ENCODE measurements around the gene DCX.
"Not testable (repeated sequence)": the region's sequence is repeated elsewhere in the genome, so short reads cannot be mapped to it uniquely, and the experiment has no call there.

The DCX gene

DNA sequence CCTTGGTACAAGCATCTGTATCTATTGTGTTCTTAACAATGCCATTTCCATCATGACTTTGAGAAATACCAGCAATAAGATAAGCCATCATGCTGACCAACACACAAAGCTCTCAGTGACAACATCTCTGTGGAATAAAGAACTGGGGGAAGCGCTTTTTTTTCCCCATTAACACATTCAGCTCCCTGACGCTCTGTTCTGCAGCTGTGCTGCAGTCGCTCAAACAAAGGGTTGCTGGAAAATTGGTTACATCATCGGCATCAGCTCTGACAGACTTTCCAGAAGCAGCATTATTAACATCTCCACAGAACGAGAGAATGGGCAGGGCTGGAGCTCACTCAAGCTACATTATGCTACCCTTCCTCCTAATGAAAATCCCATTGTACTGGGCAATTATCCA is 39.9 kb downstream of the DCX start:
- DNase-seq (ENCODE audit: low read depth), result no peak

DNA sequence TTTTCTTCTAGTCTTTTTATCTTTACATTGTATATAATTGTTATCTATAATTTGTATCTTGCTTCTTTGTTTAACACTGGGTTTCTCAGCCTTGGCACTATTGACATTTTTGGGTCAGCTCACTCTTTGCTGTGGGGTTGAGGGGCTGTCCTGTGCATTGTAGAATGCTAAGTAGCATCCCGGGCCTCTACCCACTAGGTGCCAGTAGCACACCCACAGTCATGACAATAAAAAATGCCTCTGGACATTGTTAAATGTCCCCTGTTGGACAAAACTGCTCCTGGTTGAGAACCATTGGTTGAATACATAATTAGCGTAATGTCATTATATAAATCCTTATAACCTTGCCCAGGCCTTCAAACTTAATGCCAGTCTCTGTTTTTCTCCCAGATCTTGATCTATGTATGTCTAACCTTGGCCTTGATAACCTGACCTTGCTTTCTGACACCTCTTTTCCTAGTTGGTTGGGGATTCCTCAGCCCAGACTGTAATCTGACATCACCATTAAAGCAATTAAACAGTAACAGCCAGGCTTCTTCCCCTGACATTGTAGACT is 46.1 kb downstream of the DCX start:
- no peak for DNase-seq (ENCODE audit: low read depth)

DNA sequence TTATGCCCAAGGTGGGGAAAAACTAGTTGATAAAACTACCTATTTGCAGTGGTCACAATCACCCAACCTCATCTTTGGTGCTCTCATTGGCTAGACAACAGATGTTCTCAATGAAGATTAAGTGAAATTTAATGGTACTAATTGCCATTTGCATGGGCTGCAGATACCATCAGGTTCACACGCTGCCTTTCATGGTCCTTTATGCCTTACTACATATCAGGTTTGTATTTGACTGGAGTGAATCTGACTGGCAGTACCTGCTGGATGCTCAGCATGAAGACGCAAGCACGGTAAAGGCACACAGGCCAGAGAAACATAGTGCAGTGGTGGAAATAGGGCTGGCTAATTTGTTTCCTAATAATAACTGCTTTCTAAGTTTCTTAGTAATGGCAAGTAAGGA is 48.3 kb downstream of the DCX start:
- no peak for DNase-seq (ENCODE audit: low read depth)

DNA sequence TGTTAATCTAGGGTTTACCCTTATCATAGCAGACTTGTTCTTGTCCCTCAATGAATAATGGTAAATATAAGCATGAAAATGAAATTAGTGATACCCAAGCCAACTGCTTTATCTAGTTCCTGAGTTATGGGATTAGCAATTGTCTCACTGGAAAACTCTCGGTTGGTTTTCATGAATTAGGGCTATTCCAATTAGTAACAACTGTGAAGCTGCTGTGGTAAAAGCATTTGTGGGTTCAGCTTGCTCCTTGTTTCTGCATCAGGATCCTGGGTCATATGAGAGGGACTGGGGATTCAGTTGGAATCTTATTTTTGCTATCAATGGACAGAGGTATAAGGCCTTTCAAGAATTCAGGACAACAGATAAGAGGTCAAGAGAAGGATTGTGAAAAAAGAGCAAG is 50.2 kb downstream of the DCX start:
- no peak for DNase-seq (ENCODE audit: low read depth)

DNA sequence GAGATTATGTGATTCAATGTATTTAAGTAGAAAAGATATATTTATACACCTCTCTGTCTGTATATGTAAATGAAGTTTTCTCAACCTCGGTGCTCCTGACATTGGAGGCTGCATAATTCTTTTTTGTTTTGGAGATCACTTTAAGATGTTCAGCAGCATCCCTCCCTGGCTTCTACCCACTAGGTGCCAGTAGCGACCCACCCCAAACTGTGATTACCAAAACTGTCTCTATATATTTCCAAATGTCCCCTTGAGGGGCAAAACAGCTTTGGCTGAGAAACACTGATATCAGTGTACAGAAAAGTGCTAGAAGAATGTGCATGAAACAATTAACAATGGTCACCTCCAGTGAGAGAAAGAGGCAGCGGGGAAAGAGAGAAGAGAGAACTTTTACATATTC is 51.2 kb downstream of the DCX start:
- no peak for DNase-seq (ENCODE audit: low read depth)

DNA sequence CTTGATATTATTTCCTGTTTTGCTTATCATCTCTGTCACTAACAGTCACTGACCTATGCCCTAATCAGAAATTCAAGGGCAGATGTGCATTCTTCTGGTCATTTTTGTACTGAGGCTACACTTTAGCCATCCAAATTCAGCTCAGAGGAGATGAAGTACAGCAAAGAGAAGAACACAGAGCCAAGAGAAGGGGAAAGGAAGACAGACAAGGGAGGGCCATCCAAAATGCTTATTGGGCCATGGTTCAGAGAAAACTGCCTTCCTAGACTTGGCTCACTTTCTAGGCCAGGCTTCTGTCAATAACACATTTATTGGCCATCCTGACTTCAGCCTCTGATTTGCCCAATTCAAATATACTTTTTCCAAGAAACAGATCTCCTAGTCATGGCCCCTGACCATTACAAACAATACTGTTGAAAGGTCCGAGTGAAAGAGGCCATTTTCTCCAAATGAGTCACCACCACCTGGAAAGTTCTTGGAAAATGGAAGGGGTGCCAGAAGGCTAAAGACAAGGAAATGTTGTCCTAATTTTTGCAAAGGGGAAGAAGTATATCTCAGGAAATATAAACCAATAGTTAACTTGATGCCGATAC is 56.4 kb downstream of the DCX start:
- no peak for DNase-seq (ENCODE audit: low read depth)

DNA sequence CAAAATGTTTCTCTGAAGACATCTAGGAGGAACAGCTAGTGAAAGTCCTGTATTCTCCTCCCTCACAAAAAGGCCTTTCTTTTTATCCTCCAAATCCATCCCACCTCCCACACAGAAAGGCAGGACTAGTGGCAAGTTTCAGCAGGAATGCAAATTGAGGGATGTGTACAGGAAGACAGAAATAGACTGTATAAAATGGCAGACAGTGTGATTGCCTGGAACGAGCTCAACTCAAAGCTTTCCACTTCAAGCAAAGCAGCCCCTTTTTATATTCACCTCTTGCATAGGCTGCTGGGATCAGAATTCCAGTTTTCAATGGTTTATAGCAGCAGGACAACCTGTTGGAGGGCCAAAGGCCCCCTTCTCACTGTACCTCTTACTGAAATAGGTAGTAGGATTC is 57.5 kb downstream of the DCX start:
- no peak for DNase-seq (ENCODE audit: low read depth)

DNA sequence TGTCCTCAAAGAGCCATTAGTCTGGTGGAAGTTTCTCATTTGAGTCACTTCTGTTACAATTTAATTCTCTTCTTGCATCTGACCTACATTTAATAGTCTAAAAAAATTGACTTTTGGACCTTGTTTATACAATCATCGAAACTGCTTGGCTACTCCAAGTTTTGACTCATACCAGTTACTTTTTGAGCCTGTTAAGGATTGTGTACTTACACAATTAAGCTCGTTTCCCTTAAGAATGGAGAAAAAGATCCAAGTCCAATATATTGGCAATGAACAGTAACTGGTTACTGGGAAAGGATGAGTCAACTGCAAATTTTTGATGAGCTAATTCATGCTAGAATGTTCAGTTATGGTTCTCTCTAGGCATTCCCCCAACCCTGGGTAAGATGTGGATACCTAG is 58.2 kb downstream of the DCX start:
- DNase-seq (ENCODE audit: low read depth), result no peak

DNA sequence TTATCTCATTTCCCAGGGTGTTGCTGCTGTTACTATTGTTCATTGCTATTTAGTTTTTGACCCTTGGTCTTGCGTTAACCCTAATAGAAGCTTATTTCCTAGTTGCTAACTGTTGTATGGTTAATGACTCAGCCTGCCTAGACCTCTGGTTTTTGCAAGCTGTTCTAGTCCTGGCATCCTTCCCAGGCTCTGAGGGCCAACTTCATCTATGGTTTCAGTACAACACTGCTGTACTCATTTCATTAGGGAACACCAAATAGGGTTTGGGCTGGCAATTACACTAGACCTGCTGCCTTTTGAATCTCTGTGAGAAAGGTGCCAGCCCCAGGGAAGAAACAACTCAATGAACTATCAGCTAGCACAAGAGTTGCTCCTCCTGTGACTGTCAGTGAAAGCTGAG is 59.6 kb downstream of the DCX start:
- no peak for DNase-seq (ENCODE audit: low read depth)

DNA sequence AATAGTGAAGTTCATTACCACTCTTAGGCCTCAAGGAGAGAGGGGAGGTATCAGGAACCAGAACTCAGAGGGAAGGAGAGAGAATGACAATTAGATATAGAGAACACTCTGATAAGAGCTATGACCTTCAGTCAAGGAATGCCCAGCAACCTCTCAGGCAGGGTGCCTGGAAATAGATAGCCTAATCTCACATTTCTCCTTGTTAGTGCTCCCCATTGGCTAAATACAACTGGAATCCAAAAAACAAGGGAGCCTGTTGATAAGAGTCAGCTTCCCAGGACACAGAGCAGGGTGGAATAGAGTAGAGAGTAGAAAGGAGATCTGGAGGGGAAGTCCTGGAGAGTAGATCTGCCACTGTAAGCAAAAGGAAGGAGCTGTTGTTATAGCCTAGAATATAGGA is 62.1 kb downstream of the DCX start:
- no peak for DNase-seq (ENCODE audit: low read depth)

DNA sequence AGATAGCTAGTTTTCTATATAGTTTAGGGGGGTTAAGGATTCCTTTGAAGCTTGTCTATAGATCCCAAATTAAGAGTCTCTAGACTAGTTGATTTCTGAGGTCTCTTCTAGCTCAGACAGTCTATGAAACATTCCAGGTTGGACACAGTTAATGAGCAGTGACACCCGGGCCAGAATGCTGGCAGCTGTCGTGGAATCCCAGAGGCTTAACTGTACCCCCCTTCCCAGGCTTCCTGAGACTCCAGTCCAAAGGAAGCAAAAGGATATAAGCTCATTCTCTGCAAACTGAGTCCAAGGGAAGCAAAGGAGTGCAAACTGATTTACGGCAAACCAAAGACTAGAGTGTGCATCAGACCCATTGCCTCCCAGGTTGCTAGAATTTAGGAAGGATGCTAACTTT is 62.9 kb downstream of the DCX start:
- no peak for DNase-seq (ENCODE audit: low read depth)

DNA sequence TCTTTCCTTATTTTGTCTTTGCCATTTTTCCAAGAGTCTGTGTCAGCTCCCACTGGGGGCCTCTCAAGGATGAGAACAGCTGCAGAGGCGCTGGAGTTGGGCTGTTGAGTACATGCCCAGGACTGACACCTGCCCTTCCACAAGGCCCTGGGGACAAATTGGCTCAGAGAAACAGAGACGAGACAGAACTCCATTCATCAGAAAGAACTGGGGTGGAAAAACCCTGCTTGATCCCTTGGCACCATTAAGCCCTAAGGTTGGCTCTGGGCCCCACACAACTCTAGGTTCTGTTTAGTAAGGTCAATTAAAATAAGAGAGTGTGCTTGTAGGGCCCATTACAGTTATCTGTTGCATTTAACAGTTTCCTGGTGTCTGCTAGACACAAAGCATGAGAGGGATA is 63.6 kb downstream of the DCX start:
- no peak for DNase-seq (ENCODE audit: low read depth)

DNA sequence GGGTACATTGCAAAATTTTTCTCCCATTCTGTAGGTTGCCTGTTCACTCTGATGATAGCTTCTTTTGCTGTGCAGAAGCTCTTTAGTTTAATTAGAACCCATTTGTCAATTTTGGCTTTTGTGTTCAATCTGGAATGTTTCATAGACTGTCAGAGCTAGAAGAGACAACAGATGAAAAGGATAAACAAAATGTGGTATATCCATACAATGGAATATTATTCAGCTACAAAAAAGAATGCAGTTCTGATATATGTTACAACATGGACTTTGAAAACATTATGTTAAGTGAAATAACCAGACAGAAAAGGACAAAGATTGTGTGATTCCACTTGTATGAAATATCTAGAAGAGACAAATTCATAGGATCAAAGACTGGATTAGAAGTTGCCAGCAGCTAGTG is 65.8 kb downstream of the DCX start:
- not testable (repeated sequence) for DNase-seq (ENCODE audit: low read depth)

DNA sequence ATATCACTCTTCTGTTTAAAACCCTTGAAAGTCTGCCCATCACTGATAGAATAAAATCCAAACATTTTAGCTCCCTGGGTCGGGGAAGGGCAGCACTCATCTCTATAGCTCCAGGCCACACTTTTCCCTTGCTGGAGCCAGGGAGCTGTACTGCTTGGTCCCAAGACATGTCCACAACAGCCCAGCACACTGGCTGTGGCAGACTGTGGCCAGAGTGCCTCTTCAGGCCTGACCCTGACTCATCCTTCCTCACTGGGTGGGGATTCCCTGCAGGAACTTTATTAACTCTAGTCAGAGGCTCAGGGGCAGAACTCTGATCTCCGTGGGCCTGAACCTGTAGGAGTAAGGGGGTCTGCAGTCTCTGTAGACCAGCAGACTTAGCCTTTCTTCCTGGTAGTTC is 71.9 kb downstream of the DCX start:
- no peak for DNase-seq (ENCODE audit: low read depth)

DNA sequence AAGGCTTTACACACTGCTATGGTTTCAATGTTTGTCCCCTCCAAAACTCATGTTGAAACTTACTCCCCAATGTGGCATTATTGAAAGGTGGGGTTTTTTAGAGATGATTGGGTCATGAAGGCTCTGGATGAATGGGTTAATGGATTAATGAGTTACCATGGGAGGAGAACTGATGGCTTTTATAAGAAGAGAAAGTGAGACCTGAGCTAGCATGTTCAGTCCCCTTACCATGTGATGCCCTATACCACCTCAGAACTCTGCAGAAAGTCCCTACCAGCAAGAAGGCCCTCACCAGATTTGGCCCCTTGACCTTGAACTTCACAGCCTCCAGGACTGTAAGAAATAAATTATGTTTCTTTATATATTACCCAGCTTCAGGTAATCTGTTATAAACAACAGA is 72.8 kb downstream of the DCX start:
- no peak for DNase-seq (ENCODE audit: low read depth)

DNA sequence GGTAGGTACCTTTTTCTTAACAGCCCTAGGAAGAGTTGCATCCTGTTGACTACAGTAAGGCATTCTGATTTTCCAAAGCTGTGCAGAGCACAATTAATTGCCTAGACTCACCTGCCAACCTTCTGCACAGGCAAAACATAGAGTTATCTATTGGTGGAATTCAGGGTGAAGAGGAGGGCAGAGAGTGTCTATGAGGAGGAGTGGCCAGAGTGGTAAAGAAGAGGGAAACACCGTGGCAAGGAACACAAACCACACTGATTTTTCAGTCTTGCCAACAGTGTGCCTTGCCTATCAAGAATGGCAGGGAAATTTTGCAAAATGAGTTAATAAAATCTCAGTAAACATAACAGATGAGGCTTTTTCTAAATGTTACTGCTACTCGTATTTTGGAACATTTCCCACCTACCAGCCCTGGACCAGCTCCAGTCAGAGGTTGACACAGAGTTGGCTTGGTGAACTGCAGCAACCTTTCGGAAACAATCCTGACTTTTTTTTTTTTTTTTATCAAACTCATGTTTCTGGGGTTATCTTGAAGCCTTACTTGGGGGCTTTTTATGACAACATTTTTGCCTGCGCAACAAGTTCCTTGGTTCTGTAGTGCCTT is 73.8 kb downstream of the DCX start:
- DNase-seq (ENCODE audit: low read depth), result no peak

DNA sequence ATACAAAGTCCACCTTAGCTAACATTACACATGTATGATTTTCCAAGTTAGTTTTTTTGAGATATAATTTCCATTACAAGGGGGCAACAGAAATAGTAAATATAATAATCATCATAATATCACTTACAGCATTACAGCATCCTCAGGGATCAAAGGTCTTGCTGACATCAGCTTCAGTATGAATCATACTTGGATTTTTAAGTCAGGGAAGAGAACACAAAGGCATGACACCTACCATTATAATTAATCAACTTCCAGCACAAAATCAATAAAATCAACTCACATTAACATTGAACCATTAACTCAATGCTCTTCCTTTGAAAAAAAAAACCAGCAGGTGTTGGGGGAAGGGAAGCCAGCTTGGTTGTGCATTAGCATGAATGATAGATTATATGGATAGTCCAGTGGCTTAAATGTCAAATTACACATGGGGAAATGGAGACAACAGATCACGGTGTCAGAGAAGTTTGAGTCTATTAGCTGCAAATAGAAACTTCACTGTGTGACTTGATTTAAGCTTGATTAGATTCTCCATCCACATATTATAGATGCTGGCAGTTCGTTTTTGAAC is 74.8 kb downstream of the DCX start:
- no peak for DNase-seq (ENCODE audit: low read depth)

DNA sequence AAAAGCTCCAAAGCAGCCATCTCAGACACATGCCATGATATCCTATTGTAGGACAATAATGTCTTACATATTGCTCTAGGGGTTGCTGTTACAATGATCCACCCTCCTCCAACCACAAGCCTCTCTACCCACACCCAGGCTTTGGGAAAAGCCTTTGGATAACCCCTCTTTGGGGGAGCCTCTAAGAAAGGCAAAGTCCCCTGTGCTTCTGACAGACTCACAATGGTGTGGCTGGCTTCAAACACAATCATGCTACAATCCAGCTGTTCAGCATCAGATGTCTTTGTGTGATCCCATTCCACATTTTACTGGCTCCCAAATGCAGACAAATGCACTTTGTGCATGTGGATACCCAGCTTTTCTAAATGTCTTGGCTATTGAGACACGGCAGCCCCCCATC is 75.9 kb downstream of the DCX start:
- no peak for DNase-seq (ENCODE audit: low read depth)

DNA sequence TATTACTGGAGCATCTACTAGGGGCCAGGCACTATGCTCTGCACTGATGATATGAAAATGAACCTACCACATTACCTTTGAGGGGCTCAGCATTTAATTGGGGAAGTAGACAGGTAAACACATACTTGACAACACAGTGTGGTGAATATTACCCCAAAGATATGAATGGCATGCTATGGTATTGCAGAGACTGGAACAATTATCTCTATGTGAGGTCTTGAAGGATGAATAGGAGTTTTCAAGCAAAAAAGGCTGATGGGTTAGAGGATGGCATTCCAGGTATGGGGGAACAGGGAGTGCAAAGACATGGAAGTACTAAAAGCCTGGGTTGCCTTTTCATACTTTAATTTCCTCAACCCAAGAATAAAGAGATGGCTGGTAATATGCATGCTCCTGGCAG is 82.6 kb downstream of the DCX start:
- DNase-seq (ENCODE audit: low read depth), result no peak

DNA sequence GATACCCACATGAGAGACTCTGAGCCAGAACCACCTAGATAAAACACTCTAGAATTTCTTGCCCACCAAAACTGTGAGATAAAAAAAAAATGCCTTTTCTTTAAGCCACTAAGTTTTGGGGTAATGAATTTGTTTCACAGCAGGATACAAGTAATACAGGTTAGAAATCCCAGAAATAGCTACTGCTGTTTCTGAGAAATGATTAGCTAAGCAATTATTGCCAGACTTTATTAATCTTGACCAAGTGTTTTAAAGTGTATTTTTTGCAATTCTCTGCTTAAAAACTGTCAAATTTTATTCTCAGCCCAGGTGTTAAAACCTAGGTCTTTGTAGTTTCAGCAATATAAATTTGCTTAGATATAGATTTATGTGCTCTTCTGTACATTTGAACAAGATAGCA is 83.1 kb downstream of the DCX start:
- DNase-seq (ENCODE audit: low read depth), result no peak

DNA sequence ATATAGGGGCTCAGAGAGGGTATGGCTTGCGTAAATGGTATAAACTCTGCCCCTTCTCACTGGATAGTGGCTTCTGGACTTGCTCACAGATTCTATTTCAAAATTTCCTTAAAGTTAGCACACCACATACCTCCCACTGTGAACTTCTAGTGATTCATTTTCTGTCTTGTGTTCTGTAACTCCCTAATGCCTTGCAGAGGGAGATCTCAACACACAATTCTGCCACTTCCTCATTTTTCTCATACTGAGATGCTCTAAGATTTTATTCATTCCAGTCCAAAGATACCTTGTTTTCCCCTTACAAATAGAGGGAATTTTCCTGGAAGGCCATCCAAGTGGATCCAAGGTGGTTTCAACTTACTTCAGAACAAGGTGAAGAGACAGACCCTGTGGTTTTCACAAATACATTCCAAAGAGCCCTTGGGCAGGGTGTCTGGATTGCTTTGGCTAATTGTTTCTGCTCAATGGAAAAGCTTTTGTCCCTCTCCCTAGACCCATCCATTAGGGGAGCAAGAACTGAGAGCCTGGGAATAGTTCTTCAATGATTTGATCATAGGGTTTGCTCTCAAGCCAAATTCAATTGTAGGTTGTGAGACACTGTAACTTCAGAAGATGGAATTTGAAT is 89.6 kb downstream of the DCX start:
- DNase-seq (ENCODE audit: low read depth), result no peak

DNA sequence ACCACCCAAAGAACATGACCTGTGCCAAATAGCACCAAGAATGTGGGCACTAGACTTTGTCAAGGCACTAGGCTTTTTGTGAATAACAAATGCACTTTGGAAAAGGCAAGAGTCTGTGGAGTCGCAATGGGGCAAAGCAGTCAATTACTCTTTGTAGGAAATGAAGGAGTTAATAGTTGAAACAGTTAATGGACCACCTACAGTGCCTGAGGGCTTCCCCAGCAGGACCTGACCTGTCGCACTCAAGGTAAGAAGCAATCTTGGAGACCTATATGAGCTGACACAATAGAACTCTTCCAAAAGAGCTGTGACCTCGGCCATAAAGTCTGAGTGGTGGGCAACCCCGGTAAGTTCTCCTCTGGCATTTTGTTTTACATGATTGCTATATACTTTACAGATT is 92.5 kb downstream of the DCX start:
- no peak for DNase-seq (ENCODE audit: low read depth)

DNA sequence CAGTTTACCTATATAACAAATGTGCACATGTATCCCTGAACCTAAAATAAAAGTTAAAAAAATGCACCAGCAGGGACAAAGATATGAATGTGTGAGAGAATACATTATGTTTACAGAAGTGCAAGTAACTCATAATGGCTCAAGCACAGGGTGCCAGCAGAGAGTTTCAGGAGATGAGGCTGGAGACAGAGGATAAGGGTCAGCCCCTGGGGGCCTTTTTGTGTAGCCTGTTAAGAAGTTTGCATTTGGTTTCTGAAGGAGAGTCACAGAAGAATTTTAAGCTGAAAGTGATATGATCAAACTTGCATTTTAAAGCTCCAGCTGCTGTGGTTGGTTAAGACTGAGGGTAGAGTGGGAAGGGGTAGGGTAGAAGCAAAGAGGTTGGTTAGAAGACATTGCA is 93.1 kb downstream of the DCX start:
- no peak for DNase-seq (ENCODE audit: low read depth)

DNA sequence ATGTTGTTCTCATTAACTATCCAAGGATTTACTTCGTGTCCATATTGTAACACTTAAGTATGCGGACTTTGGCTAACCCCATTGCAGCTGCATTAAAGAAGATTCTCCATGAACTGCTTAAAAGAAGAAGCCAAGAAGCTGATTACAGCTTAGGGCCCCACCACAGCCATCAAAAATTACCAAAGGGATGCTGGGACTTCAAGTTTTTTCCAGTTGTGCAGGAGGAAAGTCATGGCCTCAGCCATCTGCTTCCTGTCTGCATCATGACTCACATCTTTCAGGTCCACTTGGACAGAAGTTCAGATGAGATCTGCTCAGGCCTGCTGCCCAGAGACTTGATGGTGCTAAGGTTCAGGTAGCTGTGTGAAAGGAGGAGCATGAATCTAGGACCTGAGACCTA is 102.9 kb downstream of the DCX start:
- DNase-seq (ENCODE audit: low read depth), result no peak

Data from stimulated activated CD8-positive, alpha-beta memory T cell treated with anti-CD3 and anti-CD28 coated beads, Interleukin-12 subunit alpha, Interleukin-12 subunit beta, amount 100 ng/mL, for 4 hours (primary cell).